ENCODE measurements around the gene RGL1.

Gene RGL1

DNA sequence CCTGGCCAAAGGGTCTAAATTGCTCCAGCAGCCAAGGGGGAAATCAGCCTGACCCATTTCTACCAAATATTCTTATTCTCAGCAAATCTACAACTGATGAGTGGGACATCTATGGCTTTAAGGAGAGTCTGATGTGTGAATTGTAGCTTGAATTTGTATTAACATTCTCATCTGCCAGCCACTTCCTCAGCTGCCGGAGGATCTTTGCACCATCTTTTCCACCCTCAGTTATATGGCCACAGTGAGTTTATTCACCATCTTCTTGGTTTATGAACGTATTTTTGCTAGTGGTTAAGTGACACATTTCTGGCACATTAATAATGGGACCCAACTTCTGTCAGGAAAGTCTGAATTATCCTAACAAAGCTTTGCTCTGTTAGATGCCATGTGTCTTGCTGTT, 163.0 kb downstream of the RGL1 start:
- no peak for DNase-seq

GRCh38 chr1:183968386-183968785, 163.5 kb downstream of the RGL1 start:
- no peak for DNase-seq

DNA sequence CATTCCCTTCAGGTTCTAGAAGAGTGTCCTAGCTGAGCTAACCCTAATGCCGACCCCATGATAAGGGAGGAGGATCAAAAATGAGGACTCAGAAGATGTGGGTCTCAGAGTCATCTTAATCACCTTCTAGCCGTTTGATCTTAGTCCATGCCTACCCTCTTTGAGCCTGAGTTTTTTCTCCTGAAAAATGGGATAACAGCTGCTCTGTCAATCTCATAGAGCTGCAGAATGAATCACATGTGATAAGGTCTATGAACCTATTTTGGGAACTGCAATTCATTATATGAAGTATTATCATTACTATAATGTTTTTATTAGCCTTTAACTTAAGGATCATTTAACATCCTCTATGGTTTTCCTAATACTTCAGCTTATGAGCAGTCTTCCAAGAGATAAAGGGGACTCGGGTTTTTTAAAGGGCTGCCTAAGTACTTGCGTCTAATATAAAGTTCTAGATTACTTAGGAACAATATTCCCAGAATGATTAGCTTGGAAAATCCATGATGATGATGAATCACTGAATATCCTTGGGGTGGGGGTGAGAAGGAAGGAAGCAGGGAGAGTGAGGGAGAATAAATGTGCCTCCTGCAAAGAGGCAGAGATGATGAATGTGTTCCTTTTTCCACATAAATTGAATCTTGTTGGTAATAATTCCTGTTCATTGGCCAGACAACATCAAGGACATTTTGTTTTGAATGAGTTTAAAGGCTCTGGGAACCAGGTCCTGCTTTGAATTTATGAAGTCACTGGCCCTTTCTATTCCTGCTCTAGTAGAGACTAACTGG, 165.8 kb downstream of the RGL1 start:
- no peak for DNase-seq

GRCh38 chr1:183975651-183976050, 170.7 kb downstream of the RGL1 start:
- no peak for DNase-seq

DNA sequence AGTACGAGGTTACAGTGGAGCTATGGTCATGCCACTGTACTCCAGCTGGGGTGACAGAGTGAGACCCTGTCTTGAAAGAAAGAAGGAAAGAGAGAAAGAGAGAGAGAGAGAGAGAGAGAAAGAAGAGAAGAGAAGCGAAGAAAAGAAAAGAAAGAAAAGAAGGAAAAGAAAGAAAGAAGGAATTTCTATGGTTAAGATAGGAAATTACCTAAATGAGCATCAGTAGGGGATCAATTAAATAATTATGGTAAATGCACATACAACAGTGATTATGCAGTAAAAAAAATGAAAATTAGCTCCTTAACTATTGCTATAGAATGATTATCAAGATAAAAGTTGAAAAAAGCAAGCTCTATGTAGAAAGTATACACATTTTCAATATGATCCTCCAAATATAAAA, 172.8 kb downstream of the RGL1 start:
- DNase-seq: no peak
